Mesothelial cell of epicardium (in vitro differentiated cells): ENCODE data around the gene SLC39A10. TPM values are rescaled to one million over a fixed set of nuclear protein-coding genes. Genes with fewer than 3 reads are reported as not detected.

Source experiments
- DNase-seq, 2 experiments: peaks; one replicate each; pipeline ENCODE4 v3.0.0; 2021; ENCODE audit warnings: low spot score in 2 of 2; ENCODE audit not compliant: unreplicated experiment in 2 of 2
- H3K27ac Mint-ChIP-seq: 2 replicates; pipeline ENCODE4 v1.8.0; 2021; ENCODE audit warnings: mixed read lengths
- H3K27me3 Mint-ChIP-seq: 2 replicates; pipeline ENCODE4 v1.8.0; 2021; ENCODE audit warnings: low read depth, mixed read lengths
- H3K36me3 Mint-ChIP-seq: 2 replicates; pipeline ENCODE4 v1.8.0; 2021; ENCODE audit warnings: mixed read lengths
- H3K4me1 Mint-ChIP-seq: 2 replicates; pipeline ENCODE4 v1.8.0; 2021; ENCODE audit warnings: mixed read lengths
- H3K4me3 Mint-ChIP-seq: 2 replicates; pipeline ENCODE4 v1.8.0; 2021; ENCODE audit warnings: mild to moderate bottlenecking, moderate library complexity, mixed read lengths
- H3K9me3 Mint-ChIP-seq: 2 replicates; pipeline ENCODE4 v1.8.0; 2021; ENCODE audit warnings: mixed read lengths
- total RNA-seq: library from RNA; stranded (reverse); gene quantifications from 3 replicates; pipeline ENCODE4 v1.2.1, GENCODE V29; 2021
- TF ChIP-seq, protein P1 (sequence below): fragments of 200-600 bp; sonication (generic); IDR thresholded peaks from one replicate; pipeline ENCODE4 v1.5.0; 2021; ENCODE audit warnings: antibody characterized with exemption; ENCODE audit not compliant: unreplicated experiment

SLC39A10 gene
- total RNA-seq, 1 donor from 2014 or later, result 123 TPM

GRCh38 chr2:195700480-195700879, 43.5 kb downstream of the SLC39A10 start:
- H3K9me3 Mint-ChIP-seq, result peaks cover 49% of the 10 kb centered on the region
- TF ChIP-seq, protein P1, sequence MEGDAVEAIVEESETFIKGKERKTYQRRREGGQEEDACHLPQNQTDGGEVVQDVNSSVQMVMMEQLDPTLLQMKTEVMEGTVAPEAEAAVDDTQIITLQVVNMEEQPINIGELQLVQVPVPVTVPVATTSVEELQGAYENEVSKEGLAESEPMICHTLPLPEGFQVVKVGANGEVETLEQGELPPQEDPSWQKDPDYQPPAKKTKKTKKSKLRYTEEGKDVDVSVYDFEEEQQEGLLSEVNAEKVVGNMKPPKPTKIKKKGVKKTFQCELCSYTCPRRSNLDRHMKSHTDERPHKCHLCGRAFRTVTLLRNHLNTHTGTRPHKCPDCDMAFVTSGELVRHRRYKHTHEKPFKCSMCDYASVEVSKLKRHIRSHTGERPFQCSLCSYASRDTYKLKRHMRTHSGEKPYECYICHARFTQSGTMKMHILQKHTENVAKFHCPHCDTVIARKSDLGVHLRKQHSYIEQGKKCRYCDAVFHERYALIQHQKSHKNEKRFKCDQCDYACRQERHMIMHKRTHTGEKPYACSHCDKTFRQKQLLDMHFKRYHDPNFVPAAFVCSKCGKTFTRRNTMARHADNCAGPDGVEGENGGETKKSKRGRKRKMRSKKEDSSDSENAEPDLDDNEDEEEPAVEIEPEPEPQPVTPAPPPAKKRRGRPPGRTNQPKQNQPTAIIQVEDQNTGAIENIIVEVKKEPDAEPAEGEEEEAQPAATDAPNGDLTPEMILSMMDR, result no peak
- H3K4me3 Mint-ChIP-seq, result no peak overlapping the region
- no peaks in the 10 kb centered on the region for H3K27me3 Mint-ChIP-seq
- no peak for DNase-seq
- H3K4me1 Mint-ChIP-seq, result no peaks in the 10 kb centered on the region
- H3K27ac Mint-ChIP-seq, result no peak overlapping the region
- H3K36me3 Mint-ChIP-seq, result peaks cover 60% of the 10 kb centered on the region

DNA sequence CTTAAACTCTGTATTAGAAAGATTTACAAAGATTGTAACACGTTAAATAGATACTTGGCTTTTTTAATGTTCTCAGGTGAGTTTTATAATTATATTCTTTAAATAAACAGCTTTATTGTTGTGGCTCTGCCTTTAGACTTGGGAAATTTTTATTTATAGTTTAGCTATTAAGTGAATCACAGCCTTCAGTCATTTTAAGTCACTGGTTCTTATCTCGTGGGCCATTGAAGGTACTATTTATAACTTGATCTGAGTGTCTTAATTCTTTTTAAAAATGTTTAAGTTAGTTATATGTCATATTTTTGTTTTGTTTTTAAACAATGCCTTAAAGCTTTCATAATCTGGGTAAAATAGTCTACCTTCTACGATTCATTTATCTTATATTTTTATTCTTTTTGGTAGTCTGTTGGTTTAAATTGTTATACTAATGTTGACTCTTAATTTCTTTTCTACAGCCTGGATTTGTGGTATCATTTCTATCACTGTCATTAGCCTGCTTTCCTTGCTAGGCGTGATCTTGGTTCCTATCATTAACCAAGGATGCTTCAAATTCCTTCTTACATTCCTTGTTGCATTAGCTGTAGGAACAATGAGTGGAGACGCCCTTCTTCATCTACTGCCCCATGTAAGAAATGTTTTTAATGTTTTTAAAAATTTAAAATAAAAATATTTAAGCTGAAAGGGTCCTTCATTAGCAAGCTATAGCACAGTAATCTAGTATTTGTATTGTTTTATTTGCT, 49.3 kb downstream of the SLC39A10 start:
- no peak for DNase-seq

GRCh38 chr2:195709901-195710806, 53.1 kb downstream of the SLC39A10 start:
- peaks cover 31% of the 10 kb centered on the region for H3K36me3 Mint-ChIP-seq
- TF ChIP-seq, protein P1, result no peak
- H3K4me3 Mint-ChIP-seq, result no peak overlapping the region
- H3K4me1 Mint-ChIP-seq, result peaks cover 10% of the 10 kb centered on the region
- H3K27me3 Mint-ChIP-seq, result no peaks in the 10 kb centered on the region
- H3K27ac Mint-ChIP-seq, result no peak overlapping the region
- DNase-seq, result no peak
- peaks cover 4% of the 10 kb centered on the region for H3K9me3 Mint-ChIP-seq

More for the DNA sequence above, 49.3 kb downstream of the SLC39A10 start:
- Mint-ChIP-seq H3K27ac (peak overlapping the region; percentile 69), H3K9me3 (peaks cover 6% of the 10 kb centered on the region), H3K27me3 (no peaks in the 10 kb centered on the region), H3K36me3 (peaks cover 29% of the 10 kb centered on the region), H3K4me1 (peaks cover 10% of the 10 kb centered on the region), H3K4me3 (no peak overlapping the region)
- TF ChIP-seq, protein P1, result no peak

- H3K4me3 Mint-ChIP-seq, result no peak overlapping the region
- DNase-seq, result no peak
- TF ChIP-seq, protein P1, result no peak
- H3K27me3 Mint-ChIP-seq, result no peaks in the 10 kb centered on the region
- peaks cover 40% of the 10 kb centered on the region for H3K36me3 Mint-ChIP-seq
- peaks cover 5% of the 10 kb centered on the region for H3K4me1 Mint-ChIP-seq
- peaks cover 4% of the 10 kb centered on the region for H3K9me3 Mint-ChIP-seq
- no peak overlapping the region for H3K27ac Mint-ChIP-seq
Measured at GRCh38 chr2:195711478-195711877, 54.5 kb downstream of the SLC39A10 start.

DNA sequence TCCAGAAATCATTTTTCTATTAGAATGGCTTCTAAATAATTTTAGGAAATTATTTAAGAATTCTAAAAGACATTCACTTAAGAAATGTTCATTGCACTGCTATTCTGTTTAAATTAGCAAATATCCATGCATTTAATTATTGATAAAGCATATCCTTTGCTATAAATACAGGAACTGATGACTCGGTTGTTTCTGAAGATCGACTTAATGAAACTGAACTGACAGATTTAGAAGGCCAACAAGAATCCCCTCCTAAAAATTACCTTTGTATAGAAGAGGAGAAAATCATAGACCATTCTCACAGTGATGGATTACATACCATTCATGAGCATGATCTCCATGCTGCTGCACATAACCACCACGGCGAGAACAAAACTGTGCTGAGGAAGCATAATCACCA, 59.4 kb downstream of the SLC39A10 start:
- H3K4me3 Mint-ChIP-seq, result no peak overlapping the region
- no peak for DNase-seq
- TF ChIP-seq, protein P1, result no peak
- H3K4me1 Mint-ChIP-seq, result no peaks in the 10 kb centered on the region
- H3K27me3 Mint-ChIP-seq, result no peaks in the 10 kb centered on the region
- H3K36me3 Mint-ChIP-seq, result peaks cover 45% of the 10 kb centered on the region
- no peak overlapping the region for H3K27ac Mint-ChIP-seq
- H3K9me3 Mint-ChIP-seq, result no peaks in the 10 kb centered on the region
